ENCODE measurements around the gene PPEF2.

The PPEF2 gene

GRCh38 chr4:75831856-75832405 lies 70.3 kb downstream of the PPEF2 start:
- no peak for DNase-seq

DNA sequence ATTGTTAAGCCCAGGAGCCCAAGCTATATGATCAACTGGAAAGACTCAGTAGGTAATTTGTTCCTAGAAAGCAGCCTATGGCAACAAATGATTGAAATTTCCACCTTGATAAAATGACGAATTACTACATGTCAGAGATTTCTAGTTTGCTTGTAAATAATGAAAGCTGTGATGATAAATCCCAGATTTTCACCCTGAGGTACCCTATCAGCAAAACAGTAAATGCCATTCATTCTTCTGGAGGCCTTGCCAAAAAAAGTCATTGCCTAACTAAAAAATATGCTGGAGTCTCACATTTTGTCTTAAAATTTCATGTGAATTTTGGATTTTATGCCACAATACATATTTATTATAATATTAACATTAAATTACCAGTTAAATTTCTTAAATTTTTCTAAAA lies 71.3 kb downstream of the PPEF2 start:
- no peak for DNase-seq

DNA sequence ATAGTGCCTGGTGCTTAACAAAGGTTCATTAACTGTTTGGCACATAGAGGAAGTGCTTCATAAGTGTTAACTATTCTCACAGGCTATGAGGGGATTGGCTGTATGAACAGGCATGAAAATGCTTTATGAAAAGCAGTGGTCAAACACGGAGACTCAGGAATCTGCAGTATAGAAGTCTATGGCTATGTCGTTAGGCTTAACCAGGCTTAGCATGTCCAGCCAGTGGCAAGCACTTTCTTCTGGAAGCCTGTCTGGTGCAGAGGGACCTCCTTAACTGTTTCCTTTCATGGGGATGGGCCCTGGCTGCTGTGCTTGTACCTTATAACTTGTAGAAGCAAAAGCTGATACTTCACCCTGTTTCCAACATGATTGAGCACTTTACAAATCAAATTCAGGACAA lies 78.4 kb downstream of the PPEF2 start:
- DNase-seq: no peak

GRCh38 chr4:75822416-75822815 lies 79.8 kb downstream of the PPEF2 start:
- DNase-seq: no peak

- no peak for DNase-seq
Measured at GRCh38 chr4:75821966-75822365, 80.3 kb downstream of the PPEF2 start.

DNA sequence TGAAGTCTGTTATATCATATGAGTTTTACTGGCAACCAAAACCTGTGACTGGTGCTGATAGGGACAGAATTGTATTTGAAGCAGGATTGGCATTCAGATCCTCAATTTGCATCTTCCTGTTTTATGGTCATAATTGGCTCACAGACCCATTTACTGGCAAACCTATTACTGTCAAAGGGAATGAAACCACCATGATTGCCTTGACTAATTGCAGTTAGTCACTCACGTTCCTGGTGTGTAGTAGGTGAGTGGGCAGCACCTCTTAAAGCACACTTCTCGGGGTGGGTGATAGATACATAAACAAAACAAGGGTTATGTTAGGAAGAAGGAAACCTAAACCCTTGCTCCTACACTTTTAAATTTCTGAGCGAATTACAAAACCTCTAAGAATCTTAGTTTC lies 81.0 kb downstream of the PPEF2 start:
- no peak for DNase-seq

DNA sequence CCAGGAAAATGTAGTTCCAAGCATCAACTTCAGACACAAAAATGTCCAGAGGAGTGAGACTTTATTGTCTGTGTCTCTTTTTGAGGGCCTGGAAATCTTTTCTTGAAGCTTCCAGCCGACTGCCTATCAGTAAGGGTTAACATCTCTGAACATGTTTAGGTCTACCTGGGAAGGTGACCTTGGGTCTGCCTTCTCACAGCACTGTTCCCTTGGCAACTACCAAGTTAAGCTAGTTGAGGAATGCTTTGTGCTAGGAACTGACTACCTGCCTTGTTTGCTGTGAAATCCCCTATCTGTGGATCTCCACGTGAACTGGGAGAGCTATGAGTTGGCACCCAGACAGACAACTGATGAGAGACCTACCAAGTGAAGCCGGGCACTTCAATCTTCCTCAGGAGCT lies 81.6 kb downstream of the PPEF2 start:
- no peak for DNase-seq

DNA sequence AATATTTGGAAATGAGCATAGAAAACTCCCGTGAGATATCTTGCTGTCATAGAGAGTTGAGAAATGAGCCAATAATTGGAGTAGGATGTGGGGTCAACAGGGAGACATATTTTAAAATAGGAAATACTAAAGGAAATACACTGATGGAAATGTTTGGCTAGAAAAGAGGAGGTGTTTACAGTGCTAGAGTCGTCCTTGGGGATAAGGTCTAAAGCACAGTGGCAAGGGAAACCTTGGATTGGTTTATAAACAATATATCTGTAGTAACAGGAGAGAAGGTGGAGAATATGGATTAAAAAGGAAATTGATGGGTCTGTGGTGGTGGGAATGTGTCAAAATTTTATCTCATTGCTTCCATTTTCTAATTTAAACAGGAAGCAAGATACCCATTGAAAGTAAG lies 82.1 kb downstream of the PPEF2 start:
- DNase-seq: no peak

DNA sequence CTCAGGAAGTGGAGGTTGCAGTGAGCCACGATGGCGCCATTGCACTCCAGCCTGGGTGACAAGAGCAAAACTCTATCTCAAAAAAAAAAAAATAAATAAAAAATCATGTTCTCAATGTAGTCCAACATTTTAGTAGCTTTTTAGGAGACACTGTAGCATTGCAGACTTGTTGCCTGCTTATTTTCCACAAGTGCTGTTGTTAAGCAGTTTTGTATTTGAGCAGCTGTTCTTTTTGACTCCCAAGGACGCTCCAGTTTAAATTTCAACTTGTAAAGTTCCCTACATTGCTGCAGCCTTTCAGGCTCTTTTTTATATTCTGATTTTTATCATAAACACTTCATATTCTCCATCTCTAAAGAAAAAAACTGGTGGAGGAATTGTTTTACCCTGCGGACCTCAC lies 83.1 kb downstream of the PPEF2 start:
- DNase-seq: no peak

GRCh38 chr4:75817901-75818300 lies 84.4 kb downstream of the PPEF2 start:
- DNase-seq: no peak

Data from NCI-H2227 treated with DMSO at 0.1 percent for 48 hours (cell line).